Stimulated activated naive B cell treated with anti-CD40 and anti-IgM and Interleukin-4, amounts not matched to agents 10 μg/mL and 1 μg/mL and 100 μg/mL, for 72 hours (primary cell): ENCODE measurements around the gene SFRP5.

Experiments
- ATAC-seq, 2 donors: fragments of 150-1000 bp; cut with Tn5 transposase; replicated peaks; 2 replicates each; pipeline ENCODE4 v1.10.0; 2021; ENCODE audit warnings: moderate library complexity in 1 of 2
- DNase-seq: peaks from one replicate; pipeline ENCODE4 v3.0.0; 2021
- H3K27ac Mint-ChIP-seq: one replicate; pipeline ENCODE4 v1.8.0; 2022; ENCODE audit warnings: mild to moderate bottlenecking, mixed read lengths
- H3K27me3 Mint-ChIP-seq, 2 donors: one replicate each; pipeline ENCODE4 v1.8.0; 2022; ENCODE audit warnings: mixed read lengths in 2 of 2
- H3K36me3 Mint-ChIP-seq, 2 donors: one replicate each; pipeline ENCODE4 v1.8.0; 2022; ENCODE audit warnings: mixed read lengths in 2 of 2, mild to moderate bottlenecking in 1 of 2
- H3K4me1 Mint-ChIP-seq, 2 donors: one replicate each; pipeline ENCODE4 v1.8.0; 2022; ENCODE audit warnings: mixed read lengths in 2 of 2, mild to moderate bottlenecking in 1 of 2
- H3K4me3 Mint-ChIP-seq, 2 donors: one replicate each; pipeline ENCODE4 v1.8.0; 2022; ENCODE audit warnings: mild to moderate bottlenecking in 2 of 2, mixed read lengths in 2 of 2, moderate library complexity in 1 of 2
- H3K9me3 Mint-ChIP-seq, 2 donors: one replicate each; pipeline ENCODE4 v1.8.0; 2022; ENCODE audit warnings: mixed read lengths in 2 of 2, mild to moderate bottlenecking in 1 of 2

Gene SFRP5

GRCh38 chr10:97724341-97724941 lies 47.4 kb downstream of the SFRP5 start:
- peaks cover 5 to 6% of the 10 kb centered on the region in 2 donors for H3K27me3 Mint-ChIP-seq
- ATAC-seq (no peak), DNase-seq (no peak)
- no peak overlapping the region for H3K4me3 Mint-ChIP-seq
- H3K27ac Mint-ChIP-seq, result no peak overlapping the region
- no peaks in the 10 kb centered on the region for H3K36me3 Mint-ChIP-seq
- peaks cover 0 to 2% of the 10 kb centered on the region in 2 donors for H3K4me1 Mint-ChIP-seq
- H3K9me3 Mint-ChIP-seq, result no peaks in the 10 kb centered on the region

DNA sequence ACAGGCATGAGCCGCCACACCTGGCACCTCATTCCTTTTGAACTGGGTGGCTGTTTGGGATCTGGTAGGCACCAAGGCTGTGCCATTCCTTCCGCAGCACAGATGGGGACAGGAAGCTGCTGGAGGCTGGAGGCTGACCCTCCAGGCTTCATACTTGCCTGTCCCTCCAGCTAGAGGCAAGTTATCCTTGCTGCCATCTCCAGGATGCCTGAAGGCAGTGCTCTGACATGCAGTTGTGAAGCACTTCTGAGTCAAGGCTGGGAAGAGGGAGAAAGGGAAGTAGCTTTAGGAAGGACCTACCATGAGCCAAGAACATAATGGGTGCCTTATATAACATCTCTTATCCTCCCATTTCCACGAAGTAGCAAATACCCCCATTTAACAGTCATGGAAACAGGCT lies 48.8 kb downstream of the SFRP5 start:
- Mint-ChIP-seq H3K4me1 (no peaks in the 10 kb centered on the region), H3K36me3 (peaks cover 0 to under 1% of the 10 kb centered on the region in 2 donors), H3K4me3 (no peak overlapping the region), H3K27me3 (peaks cover 0 to 6% of the 10 kb centered on the region in 2 donors), H3K27ac (no peak overlapping the region), H3K9me3 (no peaks in the 10 kb centered on the region)
- ATAC-seq (no peak), DNase-seq (no peak)

- Mint-ChIP-seq H3K4me3 (no peak overlapping the region), H3K4me1 (no peaks in the 10 kb centered on the region), H3K27ac (no peak overlapping the region), H3K36me3 (peaks cover 0 to 1% of the 10 kb centered on the region in 2 donors), H3K27me3 (peaks cover 0 to 12% of the 10 kb centered on the region in 2 donors), H3K9me3 (no peaks in the 10 kb centered on the region)
- DNase-seq (no peak), ATAC-seq (no peak)
These were observed 49.7 kb downstream of the SFRP5 start for GRCh38 chr10:97721871-97722780.

GRCh38 chr10:97719602-97720001 lies 52.2 kb downstream of the SFRP5 start:
- DNase-seq (no peak), ATAC-seq (no peak)
- peaks cover 0 to 5% of the 10 kb centered on the region in 2 donors for H3K4me1 Mint-ChIP-seq
- peaks cover 0 to 12% of the 10 kb centered on the region in 2 donors for H3K27me3 Mint-ChIP-seq
- H3K9me3 Mint-ChIP-seq, result no peaks in the 10 kb centered on the region
- H3K36me3 Mint-ChIP-seq, result peaks cover 0 to 1% of the 10 kb centered on the region in 2 donors
- H3K4me3 Mint-ChIP-seq, result no peak overlapping the region
- no peak overlapping the region for H3K27ac Mint-ChIP-seq

GRCh38 chr10:97718659-97719142 lies 53.1 kb downstream of the SFRP5 start:
- no peaks in the 10 kb centered on the region for H3K9me3 Mint-ChIP-seq
- H3K27me3 Mint-ChIP-seq, result peaks cover 6 to 12% of the 10 kb centered on the region in 2 donors
- H3K4me3 Mint-ChIP-seq, result no peak overlapping the region
- DNase-seq (no peak), ATAC-seq (no peak)
- H3K4me1 Mint-ChIP-seq, result peaks cover 6 to 14% of the 10 kb centered on the region in 2 donors
- no peak overlapping the region for H3K27ac Mint-ChIP-seq
- H3K36me3 Mint-ChIP-seq, result peaks cover 0 to 1% of the 10 kb centered on the region in 2 donors

DNA sequence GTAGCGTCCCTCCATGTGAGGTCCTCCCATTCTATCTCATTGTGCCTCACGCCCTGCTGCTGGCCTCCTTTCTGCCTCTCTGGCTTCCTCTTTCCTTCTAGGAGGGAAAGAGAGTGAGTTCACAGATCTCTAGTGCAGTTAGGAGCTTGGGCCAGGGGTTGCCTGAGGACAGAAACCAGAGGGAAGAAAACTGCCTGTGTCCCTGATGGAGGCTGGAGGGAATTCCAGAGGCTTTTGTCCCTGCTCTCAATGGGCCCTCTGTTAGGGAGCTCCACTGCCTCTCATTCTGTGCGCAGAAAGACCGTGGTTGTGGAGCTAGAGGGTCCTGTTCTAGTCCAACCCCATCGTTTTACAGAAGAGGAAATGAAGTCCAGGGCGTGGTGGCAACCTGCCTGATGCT lies 53.6 kb downstream of the SFRP5 start:
- no peak overlapping the region for H3K27ac Mint-ChIP-seq
- H3K36me3 Mint-ChIP-seq, result peaks cover 0 to 1% of the 10 kb centered on the region in 2 donors
- no peak for DNase-seq
- peaks cover 6 to 16% of the 10 kb centered on the region in 2 donors for H3K4me1 Mint-ChIP-seq
- no peak overlapping the region for H3K4me3 Mint-ChIP-seq
- H3K27me3 Mint-ChIP-seq, result peaks cover 8 to 12% of the 10 kb centered on the region in 2 donors
- no peak for ATAC-seq
- H3K9me3 Mint-ChIP-seq, result no peaks in the 10 kb centered on the region

- H3K27me3 Mint-ChIP-seq, result peaks cover 13 to 17% of the 10 kb centered on the region in 2 donors
- H3K9me3 Mint-ChIP-seq, result no peaks in the 10 kb centered on the region
- ATAC-seq (no peak), DNase-seq (no peak)
- peaks cover 0 to 1% of the 10 kb centered on the region in 2 donors for H3K36me3 Mint-ChIP-seq
- H3K4me1 Mint-ChIP-seq, result peaks cover 11 to 21% of the 10 kb centered on the region in 2 donors
- H3K4me3 Mint-ChIP-seq, result no peak overlapping the region
- H3K27ac Mint-ChIP-seq, result no peak overlapping the region
These were observed 54.2 kb downstream of the SFRP5 start for GRCh38 chr10:97717627-97718026.
